Activated T-cell treated with anti-CD3 and anti-CD28 coated beads, Interleukin-2, amount 50 U/mL, for 4 hours (primary cell): Measurements from ENCODE around the gene SERPINB11. TPM values are rescaled to one million over a fixed set of nuclear protein-coding genes. Genes with fewer than 3 reads are reported as not detected.

Experiments used
- ATAC-seq, 2 donors: fragments of 200-7000 bp; cut with Tn5 transposase; one replicate each; pipeline ENCODE4 v1.10.0; 2021
- DNase-seq: peaks from one replicate; pipeline ENCODE4 v3.0.0-alpha.2; 2020
- H3K27me3 Mint-ChIP-seq: one replicate; pipeline ENCODE4 v1.8.0; 2021; ENCODE audit warnings: low read depth, mixed read lengths
- H3K36me3 Mint-ChIP-seq: one replicate; pipeline ENCODE4 v1.8.0; 2022; ENCODE audit warnings: mixed read lengths; ENCODE audit not compliant: insufficient read depth
- H3K4me1 Mint-ChIP-seq: one replicate; pipeline ENCODE4 v1.8.0; 2021; ENCODE audit warnings: low read depth, mixed read lengths
- H3K4me3 Mint-ChIP-seq: one replicate; pipeline ENCODE4 v1.8.0; 2021; ENCODE audit warnings: mild to moderate bottlenecking, moderate library complexity, mixed read lengths
- H3K9me3 Mint-ChIP-seq: one replicate; pipeline ENCODE4 v1.8.0; 2021; ENCODE audit warnings: mixed read lengths
- total RNA-seq, 3 donors: library from RNA; stranded (reverse); gene quantifications; one replicate each; pipeline ENCODE4 v1.2.1, GENCODE V29; 2021

Gene SERPINB11
- total RNA-seq, 3 donors from 2014 or later, result not detected

DNA sequence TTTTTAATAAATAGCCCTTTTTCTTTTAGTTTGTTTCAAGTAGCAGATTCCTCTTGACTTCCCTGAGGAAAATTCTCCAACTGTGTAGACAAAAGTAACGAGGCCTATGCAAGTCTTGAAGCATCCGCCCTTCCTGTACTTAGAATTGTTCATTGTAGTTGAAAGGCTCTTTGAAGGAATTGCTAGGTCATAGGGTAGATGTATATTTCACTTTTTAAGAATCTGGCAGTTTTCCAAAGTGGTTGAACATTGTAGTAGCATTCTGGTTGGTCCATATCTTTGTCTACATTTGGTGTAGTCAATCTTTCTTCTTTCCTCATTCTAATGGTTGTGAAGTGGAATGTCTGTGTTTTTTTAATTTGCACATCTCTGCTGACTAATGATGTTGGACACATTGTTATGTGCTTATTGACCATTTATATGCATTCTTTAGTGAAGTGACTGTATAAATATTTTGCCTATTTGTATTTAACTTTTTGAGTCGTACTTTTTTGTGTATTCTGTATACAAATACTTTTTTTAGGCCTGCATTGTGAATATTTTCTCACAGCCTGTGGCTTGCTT, 5.6 kb upstream of the SERPINB11 start:
- Mint-ChIP-seq H3K4me3 (no peak overlapping the region), H3K36me3 (no peaks in the 10 kb centered on the region), H3K9me3 (peaks cover 3% of the 10 kb centered on the region), H3K27me3 (no peaks in the 10 kb centered on the region), H3K4me1 (no peaks in the 10 kb centered on the region)
- ATAC-seq (no peak), DNase-seq (no peak)

DNA sequence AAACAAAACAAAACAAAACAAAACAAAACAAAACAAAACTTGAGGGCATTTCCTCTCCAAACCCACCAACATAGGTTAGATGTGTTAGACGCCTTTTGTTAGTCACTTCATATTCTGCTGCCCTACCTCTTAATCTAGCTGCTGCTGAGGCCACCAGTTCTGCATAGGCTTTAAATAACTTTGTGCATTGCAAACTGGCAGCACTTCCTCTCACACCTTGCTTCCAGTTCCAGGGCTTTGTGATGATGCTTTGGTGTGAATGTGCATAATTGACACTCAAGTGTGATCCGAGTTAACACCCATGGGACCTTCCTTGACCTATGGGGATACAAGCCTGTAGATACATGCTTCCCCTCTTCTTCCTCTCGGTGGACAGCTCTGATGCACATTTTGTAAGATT, 2.3 kb upstream of the SERPINB11 start:
- H3K9me3 Mint-ChIP-seq, result peaks cover 3% of the 10 kb centered on the region
- no peak for ATAC-seq
- no peaks in the 10 kb centered on the region for H3K4me1 Mint-ChIP-seq
- H3K4me3 Mint-ChIP-seq, result no peak overlapping the region
- DNase-seq, result no peak
- H3K27me3 Mint-ChIP-seq, result no peaks in the 10 kb centered on the region
- no peaks in the 10 kb centered on the region for H3K36me3 Mint-ChIP-seq

DNA sequence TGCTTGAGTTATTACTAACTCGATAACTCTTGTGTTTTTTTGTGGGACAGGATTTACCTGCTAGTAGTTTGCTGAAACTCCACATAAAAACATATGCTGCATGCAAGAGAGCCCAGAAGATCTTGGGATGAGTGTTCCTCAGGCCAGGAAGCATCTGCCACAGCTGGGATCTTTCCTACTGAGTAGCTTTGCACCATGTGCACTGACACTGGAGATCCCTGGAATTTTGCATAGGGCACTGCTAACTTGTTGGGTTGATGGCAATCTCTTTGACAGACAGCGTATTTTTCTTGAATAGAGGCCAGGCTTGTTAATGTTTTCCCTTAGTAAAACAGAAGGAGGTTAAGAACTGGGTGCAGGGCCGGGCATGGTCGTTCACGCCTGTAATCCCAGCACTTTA, 808 bp upstream of the SERPINB11 start:
- no peak overlapping the region for H3K4me3 Mint-ChIP-seq
- DNase-seq (no peak), ATAC-seq (no peak)
- no peaks in the 10 kb centered on the region for H3K27me3 Mint-ChIP-seq
- H3K4me1 Mint-ChIP-seq, result no peaks in the 10 kb centered on the region
- no peaks in the 10 kb centered on the region for H3K9me3 Mint-ChIP-seq
- no peaks in the 10 kb centered on the region for H3K36me3 Mint-ChIP-seq

DNA sequence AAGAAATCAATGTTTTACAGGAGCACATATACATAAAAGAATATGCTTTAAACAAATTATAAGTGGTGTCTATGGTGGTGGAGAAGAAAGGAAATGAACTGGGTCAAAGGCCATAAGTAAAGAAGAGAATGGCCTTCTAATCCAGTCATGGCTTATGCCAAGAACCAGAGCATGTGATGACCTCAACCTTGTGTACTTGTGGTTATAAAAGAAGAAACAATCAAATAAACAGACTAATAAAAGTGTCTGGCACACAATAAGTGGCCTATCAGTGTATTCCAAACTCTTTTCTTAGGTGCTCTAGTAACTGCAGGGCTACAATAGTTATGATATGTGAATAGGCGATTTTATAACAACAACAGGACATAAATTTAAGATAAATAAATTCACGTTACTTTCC, 2.6 kb downstream of the SERPINB11 start:
- H3K4me3 Mint-ChIP-seq, result no peak overlapping the region
- ATAC-seq, result no peak
- no peaks in the 10 kb centered on the region for H3K9me3 Mint-ChIP-seq

GRCh38 chr18:63707816-63708215, 5.1 kb downstream of the SERPINB11 start:
- no peaks in the 10 kb centered on the region for H3K27me3 Mint-ChIP-seq
- H3K4me1 Mint-ChIP-seq, result no peaks in the 10 kb centered on the region
- H3K4me3 Mint-ChIP-seq, result no peak overlapping the region
- ATAC-seq, result no peak
- no peaks in the 10 kb centered on the region for H3K36me3 Mint-ChIP-seq
- no peak for DNase-seq
- H3K9me3 Mint-ChIP-seq, result no peaks in the 10 kb centered on the region

More for the DNA sequence above, 2.6 kb downstream of the SERPINB11 start:
- H3K27me3 Mint-ChIP-seq, result no peaks in the 10 kb centered on the region
- DNase-seq, result no peak
- no peaks in the 10 kb centered on the region for H3K36me3 Mint-ChIP-seq
- no peaks in the 10 kb centered on the region for H3K4me1 Mint-ChIP-seq

DNA sequence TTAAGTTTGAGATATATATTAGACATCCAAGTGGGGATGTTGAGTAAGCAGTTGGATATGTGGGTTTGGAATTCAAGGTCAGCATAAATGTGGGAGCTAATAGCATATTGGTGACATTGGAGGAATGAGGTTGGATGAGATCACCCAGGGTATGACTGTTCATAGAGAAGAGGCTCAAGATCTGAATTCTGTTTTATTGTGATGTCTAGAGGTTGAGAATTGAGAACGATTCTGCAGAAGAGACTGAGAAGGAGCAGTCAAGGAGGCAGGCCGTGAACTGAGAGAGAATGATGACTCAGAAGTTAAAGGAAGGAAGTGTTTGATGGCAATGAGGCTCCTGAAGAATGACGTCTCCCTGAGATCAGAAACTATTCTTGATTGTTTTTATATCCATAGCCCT, 5.9 kb downstream of the SERPINB11 start:
- Mint-ChIP-seq H3K9me3 (peaks cover 4% of the 10 kb centered on the region), H3K27me3 (no peaks in the 10 kb centered on the region), H3K36me3 (no peaks in the 10 kb centered on the region), H3K4me1 (no peaks in the 10 kb centered on the region), H3K4me3 (no peak overlapping the region)
- ATAC-seq (no peak), DNase-seq (no peak)

DNA sequence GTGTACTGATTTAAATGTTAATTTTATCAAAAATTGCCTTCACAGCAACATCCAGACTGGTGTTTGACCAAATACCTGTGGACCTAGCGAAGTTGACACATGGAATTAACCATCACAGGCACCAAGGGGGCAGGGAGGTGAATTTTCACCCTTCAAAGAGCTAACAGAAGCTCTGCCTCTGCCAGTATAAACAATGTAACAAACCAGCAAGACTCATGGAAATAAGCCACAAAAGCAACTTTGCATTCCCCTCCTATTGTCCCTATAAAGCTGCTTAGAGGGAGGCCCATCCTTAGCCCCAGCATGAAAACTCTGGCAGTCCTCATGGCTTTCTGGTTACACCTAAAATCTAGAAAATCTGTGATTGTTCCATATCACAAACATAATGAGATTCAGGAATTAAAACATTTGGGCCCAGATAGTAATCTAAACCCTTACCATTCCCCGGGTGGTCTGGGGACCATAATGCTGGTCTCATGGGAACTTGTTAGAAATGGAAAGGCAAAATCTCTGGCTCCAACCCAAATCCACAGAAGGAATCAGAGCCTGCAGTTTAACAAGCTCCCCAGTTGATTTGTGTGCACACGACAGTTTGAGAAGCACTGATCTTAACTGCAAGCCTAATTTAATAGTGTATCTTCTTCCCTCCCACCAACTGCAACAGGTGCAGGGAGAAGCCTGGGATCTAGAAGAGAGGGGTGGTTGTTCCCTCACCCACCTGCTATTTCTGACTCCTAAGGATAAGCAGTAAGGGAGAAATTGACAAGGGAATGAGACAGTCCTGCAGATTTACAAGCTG, 23.1 kb downstream of the SERPINB11 start:
- ATAC-seq, result no peak
- Mint-ChIP-seq H3K4me1 (no peaks in the 10 kb centered on the region), H3K36me3 (no peaks in the 10 kb centered on the region), H3K4me3 (no peak overlapping the region), H3K27me3 (peaks cover 5% of the 10 kb centered on the region), H3K9me3 (peaks cover 4% of the 10 kb centered on the region)
- DNase-seq, result no peak

DNA sequence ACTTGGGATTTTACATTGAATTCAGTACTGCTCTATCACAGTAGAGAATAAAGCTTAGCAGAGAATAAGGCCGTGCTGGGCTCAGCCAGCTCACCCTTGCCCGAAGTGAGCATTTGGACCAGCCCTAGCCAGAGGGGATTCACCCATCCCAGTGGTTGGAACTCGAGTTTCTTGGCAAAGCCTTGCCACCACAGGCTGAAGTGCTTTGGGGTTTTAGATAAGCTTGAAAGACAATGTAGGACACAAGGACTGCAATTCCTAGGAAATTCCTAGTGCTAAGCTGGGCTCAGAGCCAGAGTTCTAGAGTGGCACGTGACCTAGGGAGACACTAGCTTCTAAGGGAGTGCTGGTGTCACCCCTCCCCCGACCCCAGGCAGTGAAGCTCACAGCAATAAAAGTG, 28.0 kb downstream of the SERPINB11 start:
- no peak overlapping the region for H3K4me3 Mint-ChIP-seq
- no peaks in the 10 kb centered on the region for H3K36me3 Mint-ChIP-seq
- DNase-seq, result no peak

DNA sequence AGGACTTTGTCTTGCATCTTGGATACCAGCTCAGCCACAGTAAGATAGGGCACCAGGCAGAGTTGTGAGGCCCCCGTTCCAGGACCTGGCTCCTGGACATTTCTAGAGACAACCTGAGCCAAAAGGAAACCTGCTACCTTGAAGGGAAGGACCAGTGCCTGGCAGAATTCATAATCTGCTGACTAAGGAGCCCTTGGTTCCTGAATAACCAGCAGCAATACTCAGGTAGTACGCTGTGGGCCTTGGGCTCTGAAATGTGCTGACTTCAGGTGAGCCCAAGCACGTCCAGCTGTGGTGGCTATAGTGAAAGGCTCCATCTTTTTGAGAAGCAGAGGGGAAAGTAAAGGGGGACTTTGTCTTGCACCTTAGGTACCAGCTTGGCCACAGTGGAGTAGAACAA, 28.5 kb downstream of the SERPINB11 start:
- Mint-ChIP-seq H3K27me3 (peaks cover 5% of the 10 kb centered on the region), H3K4me1 (no peaks in the 10 kb centered on the region), H3K36me3 (no peaks in the 10 kb centered on the region), H3K9me3 (peaks cover 10% of the 10 kb centered on the region), H3K4me3 (no peak overlapping the region)
- ATAC-seq, result no peak
- DNase-seq, result no peak

More for the DNA sequence above, 28.0 kb downstream of the SERPINB11 start:
- Mint-ChIP-seq H3K27me3 (peaks cover 5% of the 10 kb centered on the region), H3K4me1 (no peaks in the 10 kb centered on the region), H3K9me3 (peaks cover 10% of the 10 kb centered on the region)
- no peak for ATAC-seq

- Mint-ChIP-seq H3K4me3 (no peak overlapping the region), H3K4me1 (no peaks in the 10 kb centered on the region), H3K9me3 (peaks cover 6% of the 10 kb centered on the region), H3K27me3 (no peaks in the 10 kb centered on the region), H3K36me3 (no peaks in the 10 kb centered on the region)
- ATAC-seq (no peak), DNase-seq (no peak)
Observed at GRCh38 chr18:63736876-63737275, 34.1 kb downstream of the SERPINB11 start.

- ATAC-seq (no peak), DNase-seq (no peak)
- H3K4me3 Mint-ChIP-seq, result no peak overlapping the region
- no peaks in the 10 kb centered on the region for H3K4me1 Mint-ChIP-seq
- H3K9me3 Mint-ChIP-seq, result peaks cover 2% of the 10 kb centered on the region
- no peaks in the 10 kb centered on the region for H3K36me3 Mint-ChIP-seq
- peaks cover 3% of the 10 kb centered on the region for H3K27me3 Mint-ChIP-seq
Observed at GRCh38 chr18:63741769-63742168, 39.0 kb downstream of the SERPINB11 start.

DNA sequence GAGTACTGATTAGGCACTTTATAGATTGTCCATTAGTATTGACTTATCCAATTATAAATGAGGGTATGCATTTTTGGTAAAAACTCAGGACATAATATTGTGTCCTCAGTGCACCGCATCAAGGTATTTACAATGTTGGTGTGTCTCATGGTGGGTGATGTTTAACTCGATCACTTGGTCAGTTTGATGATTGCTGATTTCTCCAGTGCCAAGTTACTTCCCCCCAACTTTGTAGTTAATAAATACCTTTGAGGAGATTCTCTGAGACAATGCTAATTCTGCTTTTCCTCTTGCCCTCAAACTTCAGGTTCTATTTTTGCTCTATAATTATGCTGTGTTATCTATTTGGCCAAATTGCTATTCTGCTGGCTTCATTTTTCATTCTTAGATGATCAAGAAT, 44.2 kb downstream of the SERPINB11 start:
- Mint-ChIP-seq H3K9me3 (peaks cover 4% of the 10 kb centered on the region), H3K27me3 (peaks cover 3% of the 10 kb centered on the region), H3K36me3 (no peaks in the 10 kb centered on the region), H3K4me3 (no peak overlapping the region), H3K4me1 (no peaks in the 10 kb centered on the region)
- no peak for DNase-seq
- ATAC-seq, result no peak

- no peaks in the 10 kb centered on the region for H3K27me3 Mint-ChIP-seq
- peaks cover 4% of the 10 kb centered on the region for H3K9me3 Mint-ChIP-seq
- no peak for ATAC-seq
- H3K4me3 Mint-ChIP-seq, result no peak overlapping the region
- no peaks in the 10 kb centered on the region for H3K36me3 Mint-ChIP-seq
- H3K4me1 Mint-ChIP-seq, result no peaks in the 10 kb centered on the region
- no peak for DNase-seq
Observed at GRCh38 chr18:63749489-63749888, 46.7 kb downstream of the SERPINB11 start.

- ATAC-seq (no peak), DNase-seq (no peak)
- H3K36me3 Mint-ChIP-seq, result no peaks in the 10 kb centered on the region
- H3K27me3 Mint-ChIP-seq, result no peaks in the 10 kb centered on the region
- H3K9me3 Mint-ChIP-seq, result no peaks in the 10 kb centered on the region
- H3K4me3 Mint-ChIP-seq, result no peak overlapping the region
- no peaks in the 10 kb centered on the region for H3K4me1 Mint-ChIP-seq
Observed at GRCh38 chr18:63752636-63753035, 49.9 kb downstream of the SERPINB11 start.

DNA sequence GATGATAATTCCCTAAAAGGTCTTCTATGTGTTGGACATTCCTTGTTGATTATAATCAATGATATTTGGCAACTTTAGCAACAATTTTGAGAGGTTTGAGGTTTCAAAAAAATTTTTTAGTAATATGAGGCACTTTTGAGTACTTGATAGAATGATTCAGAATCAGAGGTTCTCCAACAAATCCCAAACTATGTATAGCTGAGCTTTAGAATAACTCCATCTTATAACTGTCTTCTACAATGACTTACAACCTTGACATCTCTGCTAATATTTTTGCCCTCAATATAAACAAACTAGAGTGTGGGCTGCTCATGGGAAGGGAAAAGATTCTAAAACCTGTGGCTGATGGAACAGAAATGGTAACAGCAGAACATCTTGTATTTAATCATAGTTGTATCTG, 50.9 kb downstream of the SERPINB11 start:
- H3K36me3 Mint-ChIP-seq, result no peaks in the 10 kb centered on the region
- H3K4me3 Mint-ChIP-seq, result no peak overlapping the region
- ATAC-seq (no peak), DNase-seq (no peak)
- H3K9me3 Mint-ChIP-seq, result no peaks in the 10 kb centered on the region
- no peaks in the 10 kb centered on the region for H3K4me1 Mint-ChIP-seq
- no peaks in the 10 kb centered on the region for H3K27me3 Mint-ChIP-seq
